ENCODE data around the gene SSC5D. TPM values are rescaled to one million over a fixed set of nuclear protein-coding genes. Genes with fewer than 3 reads are reported as not detected.
A peak's percentile ranks its signal among the peaks of the same experiment; 100 is the strongest.

Gene SSC5D
- total and polyA plus RNA-seq, 9 of the 15 experiments (the other 6 are each of a cell fraction or from before 2014, with no cell fraction given), result 0.04 to 0.71 (median 0.14) TPM; not detected in 2

DNA sequence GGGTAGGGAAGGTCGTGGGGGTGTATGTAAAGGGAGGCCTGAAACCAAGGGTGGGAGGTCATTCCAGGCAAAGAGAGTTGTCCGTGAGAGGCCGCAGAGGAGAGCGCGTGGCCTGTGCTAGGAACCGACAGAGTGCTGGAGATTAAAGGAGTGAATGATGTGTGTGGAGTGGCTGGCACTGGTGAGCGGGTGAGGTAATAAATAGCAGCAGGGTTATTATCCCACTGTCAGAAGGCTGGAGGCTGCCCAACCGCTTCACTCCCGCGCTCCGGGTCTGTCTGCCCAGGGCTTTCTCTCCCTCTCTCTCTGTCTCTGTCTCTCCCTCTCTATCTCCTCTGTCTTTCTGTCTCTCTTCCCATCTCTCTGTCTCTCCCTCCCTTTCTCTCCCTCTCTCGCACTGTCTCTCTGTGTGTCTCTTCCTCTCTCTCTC, 75.0 kb downstream of the SSC5D start (continued):
- TF ChIP-seq SMAD4 (CRISPR knock-in tag; conservative IDR thresholded peaks at IDR 0.05), result no peak
- TF ChIP-seq ERF (CRISPR knock-in tag; IDR thresholded peaks at IDR 0.05), result no peak
- TF ChIP-seq ZSCAN29 (IDR thresholded peaks at IDR 0.05), result no peak
- TF ChIP-seq, protein P1, sequence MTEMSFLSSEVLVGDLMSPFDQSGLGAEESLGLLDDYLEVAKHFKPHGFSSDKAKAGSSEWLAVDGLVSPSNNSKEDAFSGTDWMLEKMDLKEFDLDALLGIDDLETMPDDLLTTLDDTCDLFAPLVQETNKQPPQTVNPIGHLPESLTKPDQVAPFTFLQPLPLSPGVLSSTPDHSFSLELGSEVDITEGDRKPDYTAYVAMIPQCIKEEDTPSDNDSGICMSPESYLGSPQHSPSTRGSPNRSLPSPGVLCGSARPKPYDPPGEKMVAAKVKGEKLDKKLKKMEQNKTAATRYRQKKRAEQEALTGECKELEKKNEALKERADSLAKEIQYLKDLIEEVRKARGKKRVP (CRISPR knock-in tag; IDR thresholded peaks at IDR 0.05), result no peak
- TF ChIP-seq MCM3 (IDR thresholded peaks at IDR 0.05), result no peak
- TF ChIP-seq MTF1 (CRISPR knock-in tag; IDR thresholded peaks at IDR 0.05; ENCODE audit: borderline replicate concordance), result no peak
- TF ChIP-seq, protein P2, sequence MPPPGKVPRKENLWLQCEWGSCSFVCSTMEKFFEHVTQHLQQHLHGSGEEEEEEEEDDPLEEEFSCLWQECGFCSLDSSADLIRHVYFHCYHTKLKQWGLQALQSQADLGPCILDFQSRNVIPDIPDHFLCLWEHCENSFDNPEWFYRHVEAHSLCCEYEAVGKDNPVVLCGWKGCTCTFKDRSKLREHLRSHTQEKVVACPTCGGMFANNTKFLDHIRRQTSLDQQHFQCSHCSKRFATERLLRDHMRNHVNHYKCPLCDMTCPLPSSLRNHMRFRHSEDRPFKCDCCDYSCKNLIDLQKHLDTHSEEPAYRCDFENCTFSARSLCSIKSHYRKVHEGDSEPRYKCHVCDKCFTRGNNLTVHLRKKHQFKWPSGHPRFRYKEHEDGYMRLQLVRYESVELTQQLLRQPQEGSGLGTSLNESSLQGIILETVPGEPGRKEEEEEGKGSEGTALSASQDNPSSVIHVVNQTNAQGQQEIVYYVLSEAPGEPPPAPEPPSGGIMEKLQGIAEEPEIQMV (tag; conservative IDR thresholded peaks at IDR 0.05; ENCODE audit: low read depth), result no peak

DNA sequence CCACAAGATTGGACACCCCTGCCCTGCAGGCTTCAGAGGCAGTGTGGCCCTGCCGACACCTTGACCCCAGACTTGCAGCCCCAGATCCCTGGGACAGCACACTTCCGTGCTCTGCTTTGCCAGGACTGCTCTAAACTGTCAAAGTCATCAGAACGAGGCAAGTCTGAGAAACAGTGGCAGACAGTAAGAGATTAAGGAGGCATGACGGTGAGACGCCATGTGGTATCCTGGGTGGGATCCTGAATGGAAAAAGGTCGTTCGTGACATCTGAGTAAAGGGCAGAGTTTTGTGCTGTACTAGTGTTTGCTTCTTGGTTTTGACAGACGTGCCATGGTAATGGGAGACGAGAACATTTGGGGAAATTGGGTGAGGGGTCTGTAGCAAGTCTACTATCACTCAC, 78.6 kb downstream of the SSC5D start:
- no peaks in the 10 kb centered on the region for H4K20me1 ChIP-seq (replicated peaks; ENCODE audit: control insufficient read depth, insufficient read depth, low read length)
- H3K4me3 ChIP-seq, result no peak overlapping the region
- peak overlapping the region in 1 of 2 experiments; percentile 70; a peak in 2 of 4 replicates for H3K9ac ChIP-seq (ENCODE audit: insufficient read depth in 1 of 2, low read depth in 2 of 2, low read length in 2 of 2)
- in situ Hi-C loops (cut with MboI), result no loop called here
- WGBS (ENCODE audit: insufficient coverage, low coverage, missing lambda C conversion rate), result 5% methylated on average over 9 of the region's 9 CpGs
- no peaks in the 10 kb centered on the region; a peak in 2 of 5 replicates for H3K27me3 ChIP-seq (ENCODE audit: control insufficient read depth in 2 of 2, insufficient read depth in 2 of 2, low read length in 2 of 2)
- ChIA-PET CTCF (ENCODE audit: low intra/inter-chr PET ratio) (no interaction called here), POLR2A (interaction anchor here (0.5 kb wide), 1 partner anchor 366 kb away, joined by 3 read pairs; no protein-coding TSS in a partner anchor)
- FAIRE-seq, result no peak
- H3K4me1 ChIP-seq (replicated peaks in 1 of 2; ENCODE audit: control insufficient read depth in 2 of 2, insufficient read depth in 2 of 2, low read length in 2 of 2), result peaks cover 0 to 7% of the 10 kb centered on the region in 2 experiments; a peak in 2 of 5 replicates
- H3K4me2 ChIP-seq (ENCODE audit: insufficient read depth, low read length), result no peak overlapping the region
- H2AFZ ChIP-seq (ENCODE audit: low read depth, low read length), result no peak overlapping the region
- no peaks in the 10 kb centered on the region for H3K9me3 ChIP-seq (replicated peaks; ENCODE audit: control insufficient read depth, insufficient read depth, low read depth, low read length)
- H3K36me3 ChIP-seq (ENCODE audit: control insufficient read depth, insufficient read depth, low read length), result no peaks in the 10 kb centered on the region
- no peak overlapping the region for H3K27ac ChIP-seq (ENCODE audit: extremely low read depth, low read depth, low read length)
- no peaks in the 10 kb centered on the region for H3K79me2 ChIP-seq (ENCODE audit: control insufficient read depth, insufficient read depth, low read length)
- ATAC-seq, result no peak
- no TSS peak for BruUV-seq (replicated peaks)
- intact Hi-C loops (cut with micrococcal nuclease), result no loop called here
- no peaks in the 10 kb centered on the region for H3K9me1 ChIP-seq (ENCODE audit: control insufficient read depth, insufficient read depth, low read length)
- peak in 1 of 4 experiments; percentile 3 for DNase-seq (ENCODE audit: extremely low read depth in 1 of 4, low spot score in 3 of 4)
- TF ChIP-seq, protein P3, sequence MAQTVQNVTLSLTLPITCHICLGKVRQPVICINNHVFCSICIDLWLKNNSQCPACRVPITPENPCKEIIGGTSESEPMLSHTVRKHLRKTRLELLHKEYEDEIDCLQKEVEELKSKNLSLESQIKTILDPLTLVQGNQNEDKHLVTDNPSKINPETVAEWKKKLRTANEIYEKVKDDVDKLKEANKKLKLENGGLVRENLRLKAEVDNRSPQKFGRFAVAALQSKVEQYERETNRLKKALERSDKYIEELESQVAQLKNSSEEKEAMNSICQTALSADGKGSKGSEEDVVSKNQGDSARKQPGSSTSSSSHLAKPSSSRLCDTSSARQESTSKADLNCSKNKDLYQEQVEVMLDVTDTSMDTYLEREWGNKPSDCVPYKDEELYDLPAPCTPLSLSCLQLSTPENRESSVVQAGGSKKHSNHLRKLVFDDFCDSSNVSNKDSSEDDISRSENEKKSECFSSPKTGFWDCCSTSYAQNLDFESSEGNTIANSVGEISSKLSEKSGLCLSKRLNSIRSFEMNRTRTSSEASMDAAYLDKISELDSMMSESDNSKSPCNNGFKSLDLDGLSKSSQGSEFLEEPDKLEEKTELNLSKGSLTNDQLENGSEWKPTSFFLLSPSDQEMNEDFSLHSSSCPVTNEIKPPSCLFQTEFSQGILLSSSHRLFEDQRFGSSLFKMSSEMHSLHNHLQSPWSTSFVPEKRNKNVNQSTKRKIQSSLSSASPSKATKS (CRISPR knock-in tag; IDR thresholded peaks at IDR 0.05), result no peak
- TF ChIP-seq ZNF217 (CRISPR knock-in tag; IDR thresholded peaks at IDR 0.05), result no peak
- TF ChIP-seq, protein P4, sequence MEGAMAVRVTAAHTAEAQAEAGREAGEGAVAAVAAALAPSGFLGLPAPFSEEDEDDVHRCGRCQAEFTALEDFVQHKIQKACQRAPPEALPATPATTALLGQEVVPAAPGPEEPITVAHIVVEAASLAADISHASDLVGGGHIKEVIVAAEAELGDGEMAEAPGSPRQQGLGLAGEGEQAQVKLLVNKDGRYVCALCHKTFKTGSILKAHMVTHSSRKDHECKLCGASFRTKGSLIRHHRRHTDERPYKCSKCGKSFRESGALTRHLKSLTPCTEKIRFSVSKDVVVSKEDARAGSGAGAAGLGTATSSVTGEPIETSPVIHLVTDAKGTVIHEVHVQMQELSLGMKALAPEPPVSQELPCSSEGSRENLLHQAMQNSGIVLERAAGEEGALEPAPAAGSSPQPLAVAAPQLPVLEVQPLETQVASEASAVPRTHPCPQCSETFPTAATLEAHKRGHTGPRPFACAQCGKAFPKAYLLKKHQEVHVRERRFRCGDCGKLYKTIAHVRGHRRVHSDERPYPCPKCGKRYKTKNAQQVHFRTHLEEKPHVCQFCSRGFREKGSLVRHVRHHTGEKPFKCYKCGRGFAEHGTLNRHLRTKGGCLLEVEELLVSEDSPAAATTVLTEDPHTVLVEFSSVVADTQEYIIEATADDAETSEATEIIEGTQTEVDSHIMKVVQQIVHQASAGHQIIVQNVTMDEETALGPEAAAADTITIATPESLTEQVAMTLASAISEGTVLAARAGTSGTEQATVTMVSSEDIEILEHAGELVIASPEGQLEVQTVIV (CRISPR knock-in tag; IDR thresholded peaks at IDR 0.05; ENCODE audit: borderline replicate concordance), result no peak
- no peak for TF ChIP-seq L3MBTL2 (IDR thresholded peaks at IDR 0.05)
- no peak for TF ChIP-seq MED1 (CRISPR knock-in tag; IDR thresholded peaks at IDR 0.05; ENCODE audit: borderline replicate concordance)
- TF ChIP-seq, protein P5, sequence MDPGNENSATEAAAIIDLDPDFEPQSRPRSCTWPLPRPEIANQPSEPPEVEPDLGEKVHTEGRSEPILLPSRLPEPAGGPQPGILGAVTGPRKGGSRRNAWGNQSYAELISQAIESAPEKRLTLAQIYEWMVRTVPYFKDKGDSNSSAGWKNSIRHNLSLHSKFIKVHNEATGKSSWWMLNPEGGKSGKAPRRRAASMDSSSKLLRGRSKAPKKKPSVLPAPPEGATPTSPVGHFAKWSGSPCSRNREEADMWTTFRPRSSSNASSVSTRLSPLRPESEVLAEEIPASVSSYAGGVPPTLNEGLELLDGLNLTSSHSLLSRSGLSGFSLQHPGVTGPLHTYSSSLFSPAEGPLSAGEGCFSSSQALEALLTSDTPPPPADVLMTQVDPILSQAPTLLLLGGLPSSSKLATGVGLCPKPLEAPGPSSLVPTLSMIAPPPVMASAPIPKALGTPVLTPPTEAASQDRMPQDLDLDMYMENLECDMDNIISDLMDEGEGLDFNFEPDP (CRISPR knock-in tag; IDR thresholded peaks at IDR 0.05), result no peak
